Urothelium cell line (cell line): ENCODE results near the gene LRBA.

Source experiments
- DNase-seq: peaks from one replicate; pipeline ENCODE4 v3.0.0; 2011; ENCODE audit warnings: low spot score, mixed read lengths
- FAIRE-seq: peaks from 2 replicates; lab custom pipeline; 2011; peaks lifted over from hg19 to GRCh38; lab: Jason Lieb, UNC

LRBA gene

GRCh38 chr4:150258569-150258968 lies 756.5 kb downstream of the LRBA start:
- FAIRE-seq (no peak), DNase-seq (no peak)

GRCh38 chr4:150256841-150257730 lies 758.0 kb downstream of the LRBA start:
- FAIRE-seq (no peak), DNase-seq (no peak)

GRCh38 chr4:150256225-150256620 lies 758.9 kb downstream of the LRBA start:
- FAIRE-seq: no peak
- DNase-seq: no peak

GRCh38 chr4:150255610-150256224 lies 759.4 kb downstream of the LRBA start:
- FAIRE-seq (no peak), DNase-seq (no peak)

GRCh38 chr4:150253965-150254630 lies 761.0 kb downstream of the LRBA start:
- DNase-seq: no peak
- no peak for FAIRE-seq

- DNase-seq (no peak), FAIRE-seq (no peak)
These were observed 761.7 kb downstream of the LRBA start for GRCh38 chr4:150253416-150253815.

- DNase-seq: no peak
- no peak for FAIRE-seq
These were observed 762.3 kb downstream of the LRBA start for GRCh38 chr4:150252741-150253140.

- DNase-seq: no peak
- FAIRE-seq: no peak
These were observed 762.8 kb downstream of the LRBA start for GRCh38 chr4:150252306-150252705.

GRCh38 chr4:150251752-150252190 lies 763.3 kb downstream of the LRBA start:
- DNase-seq (no peak), FAIRE-seq (no peak)

GRCh38 chr4:150250998-150251651 lies 764.0 kb downstream of the LRBA start:
- no peak for FAIRE-seq
- no peak for DNase-seq

- DNase-seq (no peak), FAIRE-seq (no peak)
These were observed 764.6 kb downstream of the LRBA start for GRCh38 chr4:150250293-150250997.

- FAIRE-seq (no peak), DNase-seq (no peak)
These were observed 766.9 kb downstream of the LRBA start for GRCh38 chr4:150248181-150248580.

GRCh38 chr4:150247184-150247583 lies 767.9 kb downstream of the LRBA start:
- DNase-seq (no peak), FAIRE-seq (no peak)

- DNase-seq (no peak), FAIRE-seq (no peak)
These were observed 770.5 kb downstream of the LRBA start for GRCh38 chr4:150244600-150244999.

- FAIRE-seq (no peak), DNase-seq (no peak)
These were observed 771.2 kb downstream of the LRBA start for GRCh38 chr4:150243932-150244331.

- peak; percentile 49 for DNase-seq
- FAIRE-seq: no peak
These were observed 772.1 kb downstream of the LRBA start for GRCh38 chr4:150242820-150243458.

GRCh38 chr4:150240011-150240410 lies 775.1 kb downstream of the LRBA start:
- DNase-seq: no peak
- FAIRE-seq: peak; percentile 78

- FAIRE-seq: no peak
- no peak for DNase-seq
These were observed 776.5 kb downstream of the LRBA start for GRCh38 chr4:150238591-150238990.

- no peak for FAIRE-seq
- DNase-seq: peak; percentile 40
These were observed 777.8 kb downstream of the LRBA start for GRCh38 chr4:150237110-150237872.
